ENCODE measurements around the gene NPIPA1. TPM values are rescaled to one million over a fixed set of nuclear protein-coding genes. Genes with fewer than 3 reads are reported as not detected.
"Not testable (repeated sequence)": the region's sequence is repeated elsewhere in the genome, so short reads cannot be mapped to it uniquely, and the experiment has no call there.

NPIPA1 gene
- total RNA-seq, 1 donor from 2014 or later = 103 TPM

DNA sequence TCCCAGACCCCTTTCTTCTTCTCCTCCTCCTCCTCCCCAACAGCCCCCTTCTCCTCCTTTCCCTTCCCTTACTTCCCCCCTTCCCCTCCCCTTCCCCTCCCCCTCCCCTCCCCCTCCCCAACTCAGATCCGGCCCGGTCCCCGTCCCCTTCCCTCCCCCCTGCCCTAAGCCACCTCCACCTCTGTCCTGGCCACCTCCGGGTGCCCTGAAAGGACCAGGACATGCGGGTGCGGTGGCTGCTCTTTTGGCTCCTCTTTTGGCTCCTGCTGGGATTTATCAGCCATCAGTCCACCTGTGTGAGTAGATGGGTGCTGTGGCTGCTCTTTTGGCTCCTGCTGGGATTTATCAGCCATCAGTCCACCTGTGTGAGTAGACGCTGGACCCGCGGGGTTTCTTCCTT lies 751 bp downstream of the NPIPA1 start:
- not testable (repeated sequence) for H3K4me1 Mint-ChIP-seq (ENCODE audit: unreplicated experiment); H3K27me3 Mint-ChIP-seq (ENCODE audit: unreplicated experiment); H3K9me3 Mint-ChIP-seq (ENCODE audit: unreplicated experiment); H3K27ac Mint-ChIP-seq (ENCODE audit: unreplicated experiment); DNase-seq (ENCODE audit: low spot score); H3K36me3 Mint-ChIP-seq (ENCODE audit: low read depth, unreplicated experiment); H3K4me3 Mint-ChIP-seq (ENCODE audit: unreplicated experiment)

DNA sequence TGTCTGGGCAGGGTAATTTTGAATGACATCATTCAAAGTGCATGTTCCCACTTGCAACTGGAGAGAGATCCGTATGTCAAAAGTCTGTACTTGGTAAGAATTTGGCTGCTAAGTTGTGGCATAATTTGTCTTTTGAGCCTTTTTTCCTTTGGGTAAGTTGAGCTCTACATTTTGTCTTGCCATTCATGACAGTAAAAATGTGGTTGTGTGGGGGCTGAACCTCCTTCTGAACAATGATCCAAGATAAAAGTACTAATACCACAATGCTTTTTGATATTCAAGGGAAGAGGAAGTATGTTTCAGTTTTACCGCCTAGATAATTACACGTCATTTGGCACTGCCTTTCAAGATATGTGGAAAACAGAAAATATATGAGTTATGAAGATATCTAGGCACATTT lies 5.4 kb downstream of the NPIPA1 start:
- H3K27ac Mint-ChIP-seq (ENCODE audit: unreplicated experiment); H3K27me3 Mint-ChIP-seq (ENCODE audit: unreplicated experiment); H3K4me1 Mint-ChIP-seq (ENCODE audit: unreplicated experiment); H3K4me3 Mint-ChIP-seq (ENCODE audit: unreplicated experiment); H3K36me3 Mint-ChIP-seq (ENCODE audit: low read depth, unreplicated experiment); DNase-seq (ENCODE audit: low spot score); H3K9me3 Mint-ChIP-seq (ENCODE audit: unreplicated experiment): not testable (repeated sequence)

- no peak for DNase-seq (ENCODE audit: low spot score)
- no peak for TF ChIP-seq CTCF (IDR thresholded peaks at IDR 0.05; ENCODE audit: unreplicated experiment)
- H3K9me3 Mint-ChIP-seq (ENCODE audit: unreplicated experiment) = no peaks in the 10 kb centered on the region
- no peak overlapping the region for H3K4me3 Mint-ChIP-seq (ENCODE audit: unreplicated experiment)
- H3K27me3 Mint-ChIP-seq (ENCODE audit: unreplicated experiment) = peaks cover 2% of the 10 kb centered on the region
- H3K4me1 Mint-ChIP-seq (ENCODE audit: unreplicated experiment) = peaks cover 9% of the 10 kb centered on the region
- no peaks in the 10 kb centered on the region for H3K36me3 Mint-ChIP-seq (ENCODE audit: low read depth, unreplicated experiment)
- no peak overlapping the region for H3K27ac Mint-ChIP-seq (ENCODE audit: unreplicated experiment)
These were observed 18.4 kb downstream of the NPIPA1 start for GRCh38 chr16:14955546-14956231.

- no peak overlapping the region for H3K4me3 Mint-ChIP-seq (ENCODE audit: unreplicated experiment)
- H3K27ac Mint-ChIP-seq (ENCODE audit: unreplicated experiment) = no peak overlapping the region
- H3K9me3 Mint-ChIP-seq (ENCODE audit: unreplicated experiment) = no peaks in the 10 kb centered on the region
- peaks cover 12% of the 10 kb centered on the region for H3K4me1 Mint-ChIP-seq (ENCODE audit: unreplicated experiment)
- DNase-seq (ENCODE audit: low spot score) = no peak
- H3K27me3 Mint-ChIP-seq (ENCODE audit: unreplicated experiment) = peaks cover 2% of the 10 kb centered on the region
- H3K36me3 Mint-ChIP-seq (ENCODE audit: low read depth, unreplicated experiment) = no peaks in the 10 kb centered on the region
- no peak for TF ChIP-seq CTCF (IDR thresholded peaks at IDR 0.05; ENCODE audit: unreplicated experiment)
These were observed 20.5 kb downstream of the NPIPA1 start for GRCh38 chr16:14957576-14958322.

- Mint-ChIP-seq H3K4me3 (ENCODE audit: unreplicated experiment) (no peak overlapping the region), H3K36me3 (ENCODE audit: low read depth, unreplicated experiment) (no peaks in the 10 kb centered on the region), H3K9me3 (ENCODE audit: unreplicated experiment) (no peaks in the 10 kb centered on the region), H3K27me3 (ENCODE audit: unreplicated experiment) (peaks cover 2% of the 10 kb centered on the region), H3K27ac (ENCODE audit: unreplicated experiment) (no peak overlapping the region), H3K4me1 (ENCODE audit: unreplicated experiment) (peaks cover 12% of the 10 kb centered on the region)
- TF ChIP-seq CTCF (IDR thresholded peaks at IDR 0.05; ENCODE audit: unreplicated experiment) = no peak
- no peak for DNase-seq (ENCODE audit: low spot score)
These were observed 21.0 kb downstream of the NPIPA1 start for GRCh38 chr16:14958323-14958600.

DNA sequence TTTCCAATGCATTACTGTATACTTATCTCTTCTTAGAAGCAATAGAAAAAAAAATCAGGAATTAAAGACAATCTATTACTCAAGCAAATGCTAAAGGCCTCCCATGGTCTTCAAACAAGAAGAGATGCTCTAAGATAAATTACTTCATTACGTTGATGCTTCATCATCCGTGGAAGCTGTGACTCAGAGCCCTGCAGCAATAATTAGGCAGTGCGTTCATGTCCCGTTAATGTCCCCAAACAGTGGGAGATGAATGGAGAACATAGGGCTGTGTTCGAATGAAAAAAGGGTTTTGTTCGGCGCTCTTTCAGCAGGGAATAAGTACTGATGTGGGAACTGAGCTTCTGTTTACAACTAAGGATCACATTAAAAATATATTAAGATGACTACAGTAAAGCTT lies 21.7 kb downstream of the NPIPA1 start:
- peaks cover 12% of the 10 kb centered on the region for H3K4me1 Mint-ChIP-seq (ENCODE audit: unreplicated experiment)
- H3K27me3 Mint-ChIP-seq (ENCODE audit: unreplicated experiment) = peaks cover 2% of the 10 kb centered on the region

More for the DNA sequence above, 21.7 kb downstream of the NPIPA1 start:
- no peak for TF ChIP-seq CTCF (IDR thresholded peaks at IDR 0.05; ENCODE audit: unreplicated experiment)
- Mint-ChIP-seq H3K4me3 (ENCODE audit: unreplicated experiment) (no peak overlapping the region), H3K36me3 (ENCODE audit: low read depth, unreplicated experiment) (no peaks in the 10 kb centered on the region), H3K9me3 (ENCODE audit: unreplicated experiment) (no peaks in the 10 kb centered on the region), H3K27ac (ENCODE audit: unreplicated experiment) (no peak overlapping the region)
- no peak for DNase-seq (ENCODE audit: low spot score)
